Kidney epithelial cell (primary cell): ENCODE results near the gene SPNS2. TPM values are rescaled to one million over a fixed set of nuclear protein-coding genes. Genes with fewer than 3 reads are reported as not detected.

Experiments used
- DNase-seq: peaks from one replicate; pipeline ENCODE4 v3.0.0-alpha.2; 2010; ENCODE audit warnings: low read depth
- H3K27me3 ChIP-seq: 2 replicates; pipeline ENCODE4 v1.6.0; 2011; ENCODE audit warnings: low read length; ENCODE audit not compliant: control insufficient read depth, insufficient read depth
- H3K36me3 ChIP-seq: 2 replicates; pipeline ENCODE4 v1.5.1; 2011; ENCODE audit warnings: low read length; ENCODE audit not compliant: control insufficient read depth, insufficient read depth
- H3K4me3 ChIP-seq: 2 replicates; pipeline ENCODE4 v1.5.1; 2011; ENCODE audit warnings: low read depth, mild to moderate bottlenecking, control low read depth, low read length
- total RNA-seq: library from RNA; depleted of rRNA; stranded (reverse); fragments of >200 nt; gene quantifications from 2 replicates; pipeline ENCODE4 v1.2.3, GENCODE V29; 2015
- TF ChIP-seq, protein P1 (sequence below): IDR thresholded peaks from 2 replicates; pipeline ENCODE4 v1.5.1; 2011; ENCODE audit warnings: mild to moderate bottlenecking, moderate library complexity, low read length, control low read depth, inconsistent platforms; ENCODE audit not compliant: insufficient read depth, poor library complexity, severe bottlenecking

Gene SPNS2
- total RNA-seq, 1 donor from 2014 or later = 47.3 TPM

DNA sequence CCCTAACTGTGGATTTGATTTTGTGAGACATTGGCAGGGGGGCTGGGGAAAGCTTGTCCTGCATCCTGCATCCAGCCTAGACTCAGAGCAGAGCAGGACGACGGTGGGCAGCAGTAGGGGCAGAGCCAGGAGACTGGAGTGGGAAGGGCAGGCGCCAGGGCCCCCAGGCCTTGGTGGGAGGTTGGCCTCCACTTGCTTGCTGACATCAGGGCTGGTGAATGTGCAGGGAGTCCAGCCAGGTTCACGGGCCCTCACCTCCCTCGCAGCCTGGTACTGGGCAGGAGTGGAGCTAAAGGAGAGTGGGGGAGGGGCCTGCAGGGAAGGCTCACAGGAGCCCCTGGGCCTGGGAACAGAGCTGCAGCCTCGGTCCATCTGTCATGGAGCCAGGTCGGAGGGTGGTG, 83.4 kb downstream of the SPNS2 start:
- Histone ChIP-seq H3K36me3 (no peaks in the 10 kb centered on the region), H3K4me3 (no peak overlapping the region), H3K27me3 (peaks cover 49% of the 10 kb centered on the region)
- DNase-seq = no peak
- TF ChIP-seq, protein P1, sequence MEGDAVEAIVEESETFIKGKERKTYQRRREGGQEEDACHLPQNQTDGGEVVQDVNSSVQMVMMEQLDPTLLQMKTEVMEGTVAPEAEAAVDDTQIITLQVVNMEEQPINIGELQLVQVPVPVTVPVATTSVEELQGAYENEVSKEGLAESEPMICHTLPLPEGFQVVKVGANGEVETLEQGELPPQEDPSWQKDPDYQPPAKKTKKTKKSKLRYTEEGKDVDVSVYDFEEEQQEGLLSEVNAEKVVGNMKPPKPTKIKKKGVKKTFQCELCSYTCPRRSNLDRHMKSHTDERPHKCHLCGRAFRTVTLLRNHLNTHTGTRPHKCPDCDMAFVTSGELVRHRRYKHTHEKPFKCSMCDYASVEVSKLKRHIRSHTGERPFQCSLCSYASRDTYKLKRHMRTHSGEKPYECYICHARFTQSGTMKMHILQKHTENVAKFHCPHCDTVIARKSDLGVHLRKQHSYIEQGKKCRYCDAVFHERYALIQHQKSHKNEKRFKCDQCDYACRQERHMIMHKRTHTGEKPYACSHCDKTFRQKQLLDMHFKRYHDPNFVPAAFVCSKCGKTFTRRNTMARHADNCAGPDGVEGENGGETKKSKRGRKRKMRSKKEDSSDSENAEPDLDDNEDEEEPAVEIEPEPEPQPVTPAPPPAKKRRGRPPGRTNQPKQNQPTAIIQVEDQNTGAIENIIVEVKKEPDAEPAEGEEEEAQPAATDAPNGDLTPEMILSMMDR = no peak

DNA sequence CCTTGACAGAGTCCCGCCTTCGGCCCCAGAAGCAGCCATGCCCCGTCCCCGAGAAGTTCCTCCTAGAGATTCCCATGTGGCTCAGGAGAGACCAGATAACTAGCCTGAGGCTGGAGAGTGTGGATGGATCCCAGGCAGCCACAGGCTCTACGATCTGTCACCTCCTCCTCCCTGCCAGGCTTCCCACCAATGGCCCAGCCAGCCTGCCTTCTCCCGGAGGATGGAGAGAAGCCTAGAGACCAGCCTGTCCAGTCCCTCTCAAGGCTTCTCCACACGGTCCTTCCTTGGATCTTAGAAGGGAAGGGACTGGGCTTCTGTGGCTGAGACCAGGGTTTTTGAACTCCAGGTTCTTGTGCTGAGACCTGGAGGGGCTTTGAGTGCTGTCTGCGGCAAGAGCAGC, 84.0 kb downstream of the SPNS2 start:
- TF ChIP-seq, protein P1 = no peak
- no peak overlapping the region for H3K4me3 ChIP-seq
- no peaks in the 10 kb centered on the region for H3K36me3 ChIP-seq
- DNase-seq = no peak
- peaks cover 49% of the 10 kb centered on the region for H3K27me3 ChIP-seq

DNA sequence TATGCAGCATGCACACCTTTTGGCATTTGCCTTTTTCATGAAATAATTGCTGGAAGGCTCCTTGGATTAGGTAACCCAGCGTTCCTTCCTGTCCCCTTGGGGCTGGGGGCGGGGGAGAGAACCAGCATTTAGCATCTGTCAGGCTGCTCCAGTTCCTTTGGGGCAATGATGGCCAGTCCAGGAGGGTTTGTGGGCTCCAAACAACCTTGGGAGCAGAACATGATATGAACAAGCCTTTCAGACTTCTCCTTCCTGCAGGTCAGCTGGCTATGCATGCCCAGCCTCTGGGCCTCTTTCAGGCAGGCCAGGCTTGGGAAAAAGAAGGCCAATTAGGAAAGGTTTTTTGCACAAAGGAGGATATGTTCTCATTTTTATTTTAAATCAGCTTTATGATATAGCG, 84.5 kb downstream of the SPNS2 start:
- H3K36me3 ChIP-seq = no peaks in the 10 kb centered on the region
- H3K27me3 ChIP-seq = peaks cover 54% of the 10 kb centered on the region
- TF ChIP-seq, protein P1 = no peak
- no peak for DNase-seq
- no peak overlapping the region for H3K4me3 ChIP-seq

DNA sequence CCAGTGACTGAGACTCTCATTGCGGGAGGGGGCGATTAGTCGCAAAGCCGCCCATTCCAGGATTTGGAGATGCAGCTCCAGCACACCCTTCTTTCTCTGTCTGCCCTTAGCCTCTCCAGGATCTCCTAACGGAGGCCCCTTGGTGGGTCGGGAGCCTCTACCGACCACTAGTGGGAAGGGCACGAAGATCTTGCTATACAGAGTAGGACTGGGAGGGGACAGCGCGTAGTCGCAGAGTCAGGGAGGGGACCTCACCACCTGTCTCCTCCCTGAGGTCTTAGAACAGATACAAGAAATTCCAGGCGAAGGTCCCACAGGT, 85.1 kb downstream of the SPNS2 start:
- peak overlapping the region; percentile 43 for H3K4me3 ChIP-seq
- TF ChIP-seq, protein P1 = peak; percentile 57
- no peaks in the 10 kb centered on the region for H3K36me3 ChIP-seq
- H3K27me3 ChIP-seq = peaks cover 59% of the 10 kb centered on the region
- DNase-seq = no peak

DNA sequence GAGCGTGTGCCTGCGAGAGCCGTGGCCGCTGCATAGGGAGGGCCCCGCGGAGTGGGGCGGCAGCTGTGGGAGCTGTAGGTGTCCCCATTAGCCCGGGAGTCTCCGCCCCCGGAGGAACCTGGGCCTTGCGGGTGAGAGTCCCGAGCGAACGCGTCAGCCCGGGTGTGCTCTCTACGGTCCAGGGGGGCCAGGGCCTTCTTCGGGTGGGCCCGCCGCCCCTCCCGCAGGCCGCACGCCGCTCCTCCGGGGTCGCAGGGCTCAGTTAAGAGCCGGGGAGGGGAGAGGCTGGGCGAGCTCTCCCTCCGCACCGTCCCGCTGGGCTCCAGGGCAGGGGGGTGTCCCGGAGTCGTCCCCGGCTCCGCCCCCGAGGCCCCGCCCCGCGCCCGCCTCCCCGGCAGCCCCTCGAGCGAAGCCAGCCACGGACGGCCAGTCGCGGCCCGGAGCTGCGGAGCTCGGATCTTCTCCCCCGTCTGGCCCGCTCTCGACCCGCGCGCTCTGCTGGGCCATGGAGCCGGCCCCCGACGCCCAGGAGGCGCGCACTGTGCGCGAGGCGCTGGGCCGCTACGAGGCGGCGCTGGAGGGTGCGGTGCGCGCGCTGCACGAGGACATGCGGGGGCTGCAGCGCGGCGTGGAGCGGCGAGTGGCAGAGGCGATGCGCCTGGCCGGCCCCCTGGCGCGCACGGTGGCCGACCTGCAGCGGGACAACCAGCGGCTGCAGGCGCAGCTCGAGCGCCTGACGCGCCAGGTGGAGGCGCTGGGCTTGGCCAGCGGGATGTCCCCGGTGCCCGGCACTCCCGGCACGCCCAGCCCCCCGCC, 85.6 kb downstream of the SPNS2 start, which contains the start of gene SMTNL2:
Gene SMTNL2, plus strand, starts transcription at position 429 of the 816 bp plus-strand sequence. Its CDS starts 77 bp downstream, at position 506.
- Histone ChIP-seq H3K27me3 (peaks cover 63% of the 10 kb centered on the region), H3K4me3 (peak within 1 kb of the TSS; percentile 43), H3K36me3 (no peaks in the 10 kb centered on the region)
- no peak for DNase-seq
- TF ChIP-seq, protein P1 = no peak
